H1 (cell line): ENCODE data around the gene SLC7A10. TPM values are rescaled to one million over a fixed set of nuclear protein-coding genes. Genes with fewer than 3 reads are reported as not detected.
A peak's percentile ranks its signal among the peaks of the same experiment; 100 is the strongest.

Experiments used
- CTCF ChIA-PET: fragments of 300-600 bp; sonication (Branson Sonifier 250); formaldehyde crosslinking; loops from one replicate; lab custom pipeline; 2021; ENCODE audit not compliant: partially characterized antibody; lab: Charles Lee
- POLR2A ChIA-PET: fragments of 300-600 bp; sonication (Branson Sonifier 250); formaldehyde crosslinking; loops from one replicate; lab custom pipeline; 2021; ENCODE audit warnings: inconsistent platforms; ENCODE audit not compliant: partially characterized antibody; lab: Charles Lee
- DNase-seq, 2 experiments: peaks; one replicate each; pipeline versions ENCODE4 v3.0.0 to v3.0.0-alpha.2; 2010 to 2022; ENCODE audit warnings: low spot score in 2 of 2, low read depth in 1 of 2, mixed read lengths in 1 of 2
- FAIRE-seq: peaks from 2 replicates; lab custom pipeline; 2011; peaks lifted over from hg19 to GRCh38; lab: Jason Lieb, UNC
- H2AFZ ChIP-seq: 2 replicates; pipeline ENCODE4 v1.8.1; 2012; ENCODE audit warnings: low read length, inconsistent platforms
- H2AK5ac ChIP-seq: 2 replicates; pipeline ENCODE4 v1.6.1; 2013; ENCODE audit warnings: low read depth, low read length
- H2BK120ac ChIP-seq: replicated peaks from 2 replicates; pipeline ENCODE3; 2013; ENCODE audit warnings: low read depth, low read length, inconsistent platforms
- H2BK12ac ChIP-seq: 2 replicates; pipeline ENCODE4 v1.6.1; 2013; ENCODE audit warnings: low read depth, low read length
- H2BK15ac ChIP-seq: 2 replicates; pipeline ENCODE4 v1.6.1; 2013; ENCODE audit warnings: low read length
- H2BK20ac ChIP-seq: 2 replicates; pipeline ENCODE4 v1.6.1; 2013; ENCODE audit warnings: low read length
- H2BK5ac ChIP-seq: 2 replicates; pipeline ENCODE4 v1.6.1; 2013; ENCODE audit warnings: low read depth, low read length
- H3K14ac ChIP-seq: 2 replicates; pipeline ENCODE4 v1.6.1; 2013; ENCODE audit warnings: inconsistent platforms; ENCODE audit not compliant: insufficient read length
- H3K18ac ChIP-seq: 2 replicates; pipeline ENCODE4 v1.6.1; 2013; ENCODE audit warnings: low read length; ENCODE audit errors: extremely low read depth
- H3K23ac ChIP-seq: 2 replicates; pipeline ENCODE4 v1.6.1; 2013; ENCODE audit warnings: inconsistent platforms; ENCODE audit not compliant: insufficient read length
- H3K23me2 ChIP-seq: 2 replicates; pipeline ENCODE4 v1.6.1; 2013; ENCODE audit warnings: low read depth, low read length
- H3K27ac ChIP-seq: 2 replicates; pipeline ENCODE4 v1.6.1; 2011; ENCODE audit warnings: low read depth, low read length, inconsistent platforms
- H3K27me3 ChIP-seq, 4 experiments: replicated peaks in 1 of 4; 1 replicate in 1 of 4; 2 replicates in 3 of 4; pipeline versions ENCODE4 v1.6.1 to v1.8.1; 2011 to 2013; ENCODE audit warnings: low read length in 3 of 4, mild to moderate bottlenecking in 3 of 4, inconsistent platforms in 2 of 4, mixed read lengths in 2 of 4, moderate library complexity in 1 of 4; ENCODE audit not compliant: control insufficient read depth in 3 of 4, insufficient read depth in 3 of 4; ENCODE audit errors: extremely low read depth in 1 of 4
- H3K36me3 ChIP-seq, 4 experiments: 2 replicates each; pipeline versions ENCODE4 v1.6.1 to v1.8.1; 2011 to 2013; ENCODE audit warnings: mild to moderate bottlenecking in 4 of 4, low read length in 3 of 4, moderate library complexity in 2 of 4, control low read depth in 1 of 4, inconsistent platforms in 1 of 4; ENCODE audit not compliant: insufficient read depth in 4 of 4, control insufficient read depth in 2 of 4
- H3K4ac ChIP-seq: replicated peaks from 2 replicates; pipeline ENCODE3; 2013; ENCODE audit warnings: low read length, low read depth, mixed read lengths, inconsistent platforms; ENCODE audit not compliant: insufficient read length
- H3K4me1 ChIP-seq, 4 experiments: replicated peaks in 1 of 4; 1 replicate in 1 of 4; 2 replicates in 3 of 4; pipeline versions ENCODE4 v1.6.1 to v1.8.1; 2011 to 2013; ENCODE audit warnings: low read length in 3 of 4, inconsistent platforms in 2 of 4, mixed read lengths in 1 of 4; ENCODE audit not compliant: insufficient read depth in 4 of 4, control insufficient read depth in 3 of 4
- H3K4me2 ChIP-seq, 2 experiments: 2 replicates each; pipeline versions ENCODE4 v1.6.1 to v1.8.1; 2011 to 2013; ENCODE audit warnings: low read depth in 2 of 2, low read length in 2 of 2, control low read depth in 1 of 2, inconsistent platforms in 1 of 2, mild to moderate bottlenecking in 1 of 2; ENCODE audit not compliant: insufficient read depth in 1 of 2
- H3K4me3 ChIP-seq, 4 experiments: fragments of 200-600, 300-600 bp in 1 of 4; sonication (generic), shearing (Covaris generic), sonication (Bioruptor Twin) in 1 of 4; 2 replicates each; pipeline versions ENCODE4 v1.5.1 to v1.8.1; 2011 to 2016; ENCODE audit warnings: low read length in 4 of 4, low read depth in 3 of 4, control low read depth in 2 of 4, inconsistent platforms in 2 of 4, mild to moderate bottlenecking in 2 of 4, mixed read lengths in 1 of 4, moderate library complexity in 1 of 4; ENCODE audit not compliant: insufficient read depth in 2 of 4; ENCODE audit errors: extremely low read depth in 1 of 4
- H3K56ac ChIP-seq: replicated peaks from 2 replicates; pipeline ENCODE3; 2013; ENCODE audit warnings: low read depth, mild to moderate bottlenecking, mixed read lengths, low read length, inconsistent platforms; ENCODE audit not compliant: insufficient read length
- H3K79me1 ChIP-seq: 2 replicates; pipeline ENCODE4 v1.6.1; 2013; ENCODE audit warnings: low read depth, low read length, control low read depth
- H3K79me2 ChIP-seq, 2 experiments: 2 replicates each; pipeline versions ENCODE4 v1.6.1 to v1.8.1; 2012 to 2013; ENCODE audit warnings: low read length in 2 of 2, mild to moderate bottlenecking in 2 of 2, inconsistent platforms in 1 of 2; ENCODE audit not compliant: insufficient read depth in 2 of 2, control insufficient read depth in 1 of 2
- H3K9ac ChIP-seq, 4 experiments: replicated peaks in 1 of 4; 1 replicate in 1 of 4; 2 replicates in 3 of 4; pipeline versions ENCODE4 v1.6.1 to v1.8.1; 2011 to 2013; ENCODE audit warnings: low read depth in 3 of 4, low read length in 3 of 4, control low read depth in 2 of 4, mild to moderate bottlenecking in 2 of 4, moderate library complexity in 2 of 4, inconsistent platforms in 1 of 4; ENCODE audit errors: extremely low read depth in 1 of 4
- H3K9me3 ChIP-seq, 2 experiments: 2 replicates each; pipeline versions ENCODE4 v1.6.1 to v1.8.1; 2012 to 2013; ENCODE audit warnings: mild to moderate bottlenecking in 2 of 2, moderate library complexity in 2 of 2, control low read depth in 1 of 2, inconsistent platforms in 1 of 2, low read depth in 1 of 2, low read length in 1 of 2, mixed read lengths in 1 of 2; ENCODE audit not compliant: insufficient read depth in 2 of 2
- H4K20me1 ChIP-seq, 2 experiments: replicated peaks in 1 of 2; 2 replicates each; pipeline versions ENCODE3 to v1.8.1; 2011 to 2013; ENCODE audit warnings: inconsistent platforms in 2 of 2, low read length in 2 of 2, mild to moderate bottlenecking in 1 of 2; ENCODE audit not compliant: insufficient read depth in 2 of 2, control insufficient read depth in 1 of 2
- H4K5ac ChIP-seq: 2 replicates; pipeline ENCODE4 v1.6.1; 2013; ENCODE audit warnings: low read length, low read depth, mixed read lengths, inconsistent platforms; ENCODE audit not compliant: insufficient read length
- H4K8ac ChIP-seq: 2 replicates; pipeline ENCODE4 v1.8.0; 2013; ENCODE audit warnings: mild to moderate bottlenecking, moderate library complexity, low read length, inconsistent platforms; ENCODE audit not compliant: insufficient read depth; ENCODE audit errors: extremely low read depth
- H4K91ac ChIP-seq: replicated peaks from 2 replicates; pipeline ENCODE3; 2013; ENCODE audit warnings: low read length, mixed read lengths, inconsistent platforms; ENCODE audit not compliant: insufficient read length
- BCL11A ChIP-seq, 2 experiments: IDR thresholded peaks; one replicate each; pipeline ENCODE4 v1.6.1; 2011; ENCODE audit warnings: low read depth in 2 of 2, low read length in 2 of 2, mild to moderate bottlenecking in 2 of 2
- CBX5 ChIP-seq: fragments of 300-800, 300-1000 bp; sonication (generic); IDR thresholded peaks from 2 replicates; pipeline ENCODE4 v1.7.1; 2016; ENCODE audit warnings: antibody characterized with exemption, low read length, low read depth
- CHD2 ChIP-seq: IDR thresholded peaks from 2 replicates; pipeline ENCODE4 v1.6.1; 2012; ENCODE audit warnings: low read length, improper control_type of control experiment
- EZH2 ChIP-seq: fragments of 200-600 bp; sonication (generic); IDR thresholded peaks from 2 replicates; pipeline ENCODE4 v1.7.1; 2012; ENCODE audit warnings: low read depth, mild to moderate bottlenecking, moderate library complexity, low read length, inconsistent platforms; ENCODE audit not compliant: severe bottlenecking
- FOSL1 ChIP-seq: IDR thresholded peaks from 2 replicates; pipeline ENCODE4 v1.6.1; 2011; ENCODE audit warnings: mild to moderate bottlenecking, low read depth, low read length, moderate library complexity; ENCODE audit not compliant: insufficient read depth
- MAFK ChIP-seq: IDR thresholded peaks from 2 replicates; pipeline ENCODE4 v1.6.1; 2012; ENCODE audit warnings: low read depth, mild to moderate bottlenecking, improper control_type of control experiment, low read length
- PHF8 ChIP-seq: fragments of 200-600 bp; sonication (generic); conservative IDR thresholded peaks from 2 replicates; pipeline ENCODE4 v1.7.1; 2012; ENCODE audit warnings: low read depth, mild to moderate bottlenecking, inconsistent platforms, low read length, moderate library complexity
- RAD21 ChIP-seq, 2 experiments: IDR thresholded peaks in 1 of 2; conservative IDR thresholded peaks in 1 of 2; 2 replicates each; pipeline ENCODE4 v1.6.1; 2011; ENCODE audit warnings: low read depth in 2 of 2, low read length in 2 of 2, improper control_type of control experiment in 1 of 2, inconsistent platforms in 1 of 2, mild to moderate bottlenecking in 1 of 2, moderate library complexity in 1 of 2
- SAP30 ChIP-seq: fragments of 300-600 bp; sonication (generic); IDR thresholded peaks from 2 replicates; pipeline ENCODE4 v1.7.1; 2012; ENCODE audit warnings: low read length, moderate library complexity, mild to moderate bottlenecking, inconsistent platforms; ENCODE audit not compliant: insufficient read depth, insufficient replicate concordance
- TEAD4 ChIP-seq: IDR thresholded peaks from 2 replicates; pipeline ENCODE4 v1.6.1; 2012; ENCODE audit warnings: low read depth, low read length, inconsistent platforms, mixed read lengths
- WGBS, 2 experiments: shearing (Covaris generic) in 1 of 2; methylation state at CpG; one replicate each; pipeline versions ENCODE4 v1.1.6 to v1.1.7; 2013 to 2015; ENCODE audit warnings: low lambda C conversion rate in 2 of 2, mixed read lengths in 2 of 2, inconsistent platforms in 1 of 2, low coverage in 1 of 2, missing lambda C conversion rate in 1 of 2; ENCODE audit not compliant: insufficient replicate concordance in 2 of 2, insufficient coverage in 1 of 2, insufficient read length in 1 of 2; ENCODE audit errors: extremely low coverage in 1 of 2, missing lambda C conversion rate in 1 of 2; 5-methylcytosine and 5-hydroxymethylcytosine counted together
- polyA plus RNA-seq, 7 experiments: library from polyadenylated mRNA; depleted of rRNA in 3 of 7; stranded (reverse) in 5 of 7; unstranded in 2 of 7; fragments of >200 nt in 5 of 7; fragments of 200-250 nt in 2 of 7; gene quantifications; 1 replicate in 5 of 7; 2 replicates in 1 of 7; 4 replicates in 1 of 7; pipeline versions ENCODE4 v1.2.1 to v1.2.3, GENCODE V29; 2011 to 2013; ENCODE audit warnings: missing spikeins in 2 of 7, mixed read lengths in 2 of 7
- total RNA-seq: library from RNA; stranded (reverse); fragmentation: NEBNext Ultra II Directional; extraction: Animal tissue kit (Norgen Biotek cat#: 25700); gene quantifications from 2 replicates; pipeline ENCODE4 v1.2.1, GENCODE V29; 2021

SLC7A10 gene
- total and polyA plus RNA-seq, 2 of the 8 experiments (the other 6 are each of a cell fraction or from before 2014, with no cell fraction given) = 3.7 to 7.1 TPM

DNA sequence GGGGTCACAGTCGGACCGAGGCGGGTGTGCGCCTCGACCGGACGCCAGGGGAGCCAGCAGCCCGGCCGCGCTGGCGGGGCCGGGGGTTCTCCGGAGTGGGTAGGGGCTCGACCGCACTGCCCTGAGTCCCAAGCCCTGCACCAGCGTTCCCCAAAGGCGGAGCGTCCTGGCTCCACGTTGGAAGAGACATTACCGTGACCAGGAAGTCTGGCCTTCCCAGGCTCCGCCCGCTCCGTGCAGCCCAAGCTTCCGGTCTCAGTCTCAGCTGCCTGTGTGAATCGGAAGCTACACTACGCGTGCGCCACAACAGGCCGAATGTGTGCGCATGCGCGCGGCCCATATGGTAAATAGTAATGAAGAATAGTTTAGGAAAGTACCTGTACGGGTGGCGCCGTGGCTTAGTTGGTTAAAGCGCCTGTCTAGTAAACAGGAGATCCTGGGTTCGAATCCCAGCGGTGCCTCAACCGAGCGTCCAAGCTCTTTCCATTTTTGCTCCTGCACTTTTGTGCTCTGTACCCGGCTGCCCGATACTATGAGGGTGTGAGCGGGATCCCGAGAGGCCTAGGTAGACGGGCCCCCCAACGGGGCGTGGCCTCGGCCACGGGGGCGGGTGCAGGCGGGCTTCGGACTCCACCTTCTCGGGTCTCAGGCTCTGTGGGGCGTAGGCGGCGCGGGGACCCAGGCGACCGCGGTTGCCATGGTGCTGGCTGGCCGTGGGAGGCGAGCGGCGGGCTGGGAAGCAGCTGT lies 48.8 kb downstream of the SLC7A10 start:
- Histone ChIP-seq H3K18ac (no peak overlapping the region; the same call in none of the 2 replicates), H4K8ac (peak overlapping the region; percentile 94), H3K9me3 (no peaks in the 10 kb centered on the region), H3K4me2 (peak overlapping the region; percentile 68 to 95), H2BK15ac (no peak overlapping the region), H3K56ac (peak overlapping the region; percentile 82), H3K9ac (peak overlapping the region; percentile 69 to 83 (median 78)), H3K79me2 (0 out of 4 replicates have a peak, but pooled peaks cover 0 to 3% of the 10 kb centered on the region in 2 experiments), H3K23ac (no peak overlapping the region), H3K36me3 (no peaks in the 10 kb centered on the region), H4K5ac (no peak overlapping the region), H3K79me1 (peaks cover 3% of the 10 kb centered on the region; the same call in 1 of the 2 replicates), H2BK5ac (peak overlapping the region; percentile 88), H3K4ac (peak overlapping the region; percentile 78), H2AFZ (peak overlapping the region; percentile 70; the same call in 1 of the 2 replicates), H3K27me3 (peaks cover 0 to 2% (median 1%) of the 10 kb centered on the region in 4 experiments; a peak in 3 of 7 replicates), H2BK12ac (no peak overlapping the region), H4K91ac (peak overlapping the region; percentile 85), H3K4me1 (peaks cover 0 to 3% (median under 1%) of the 10 kb centered on the region in 4 experiments; a peak in 3 of 7 replicates), H3K23me2 (peaks cover 12% of the 10 kb centered on the region), H3K27ac (peak overlapping the region; percentile 78), H4K20me1 (peaks cover 0 to 5% of the 10 kb centered on the region in 2 experiments), H2BK120ac (peak overlapping the region; percentile 43), H3K4me3 (peak overlapping the region; percentile 73 to 91 (median 90)), H2AK5ac (no peak overlapping the region), H3K14ac (no peak overlapping the region), H2BK20ac (no peak overlapping the region)
- 1% methylated on average over 47 of the region's 65 CpGs; no CpG with 5 or more reads in 1 of the 2 experiments for WGBS, 2 experiments
- POLR2A ChIA-PET = interaction anchor here (0.5 to 2.8 kb wide), 17 partner anchors 7 to 1826 kb away, joined by 3 to 15 read pairs (median 3); partner anchors contain the start of genes CEBPA and CEBPG
- peak; percentile 92 for FAIRE-seq
- CTCF ChIA-PET = interaction anchor here (0.6 to 4.9 kb wide), 19 partner anchors 8 to 243 kb away, joined by 3 to 19 read pairs (median 5); no protein-coding TSS in a partner anchor
- DNase-seq = peak; percentile 96 to 100
- no peak for TF ChIP-seq CHD2
- peak; percentile 94 for TF ChIP-seq PHF8
- TF ChIP-seq BCL11A (IDR thresholded peaks at IDR 0.05; ENCODE audit: low read depth in 2 of 2, low read length in 2 of 2) = no peak
- TF ChIP-seq TEAD4 = peak; percentile 59; the same call in 1 of the 2 replicates
- TF ChIP-seq MAFK = peak; percentile 77; the same call in 1 of the 2 replicates
- TF ChIP-seq SAP30 = peak; percentile 16
- TF ChIP-seq CBX5 = no peak
- TF ChIP-seq EZH2 = no peak
- TF ChIP-seq RAD21 (IDR thresholded peaks at IDR 0.05 in 1 of 2, conservative IDR thresholded peaks at IDR 0.05 in 1 of 2; ENCODE audit: low read depth in 2 of 2, low read length in 2 of 2) = no peak
- no peak for TF ChIP-seq FOSL1
